ENCODE measurements around the gene SPACA6.

DNA sequence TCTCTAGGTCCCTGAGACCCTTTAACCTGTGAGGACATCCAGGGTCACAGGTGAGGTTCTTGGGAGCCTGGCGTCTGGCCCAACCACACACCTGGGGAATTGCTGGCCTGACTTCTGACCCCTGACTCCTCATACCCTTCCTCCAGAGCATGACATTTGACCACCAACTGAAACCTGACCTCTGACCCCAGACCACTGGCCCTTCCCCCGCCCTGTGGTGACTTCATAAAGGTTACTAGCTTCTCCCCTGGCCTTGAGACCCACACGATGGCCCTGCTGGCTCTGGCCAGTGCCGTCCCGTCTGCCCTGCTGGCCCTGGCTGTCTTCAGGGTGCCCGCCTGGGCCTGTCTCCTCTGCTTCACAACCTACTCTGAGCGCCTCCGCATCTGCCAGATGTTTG lies at the start of gene SPACA6:
- no peak for TF ChIP-seq EZH2 (IDR thresholded peaks at IDR 0.05; ENCODE audit: insufficient read depth, poor library complexity, severe bottlenecking)
- TF ChIP-seq EZH2phosphoT487 (IDR thresholded peaks at IDR 0.05; ENCODE audit: insufficient read depth, low read depth), result no peak
